ENCODE measurements around the gene PRKCH. TPM values are rescaled to one million over a fixed set of nuclear protein-coding genes. Genes with fewer than 3 reads are reported as not detected.
A peak's percentile ranks its signal among the peaks of the same experiment; 100 is the strongest.

Gene PRKCH
- total RNA-seq: 100 to 1,000 TPM; 304 to 312 TPM

- H3K4me3 Mint-ChIP-seq: peak within 1 kb of the TSS; percentile 97
- CTCF ChIA-PET: interaction anchor here (1.0 to 3.4 kb wide), 11 partner anchors 9 to 134 kb away, joined by 3 to 24 read pairs (median 5); partner anchors contain the start of gene TMEM30B
- H3K27ac Mint-ChIP-seq: peak within 1 kb of the TSS; percentile 91
- ATAC-seq (peak; percentile 78), DNase-seq (peak; percentile 94)
- H3K9me3 Mint-ChIP-seq (ENCODE audit: low read depth): no peaks in the 10 kb centered on the region
- peaks cover 39% of the 10 kb centered on the region for H3K36me3 Mint-ChIP-seq
- H3K27me3 Mint-ChIP-seq: no peaks in the 10 kb centered on the region
- peaks cover 26% of the 10 kb centered on the region for H3K4me1 Mint-ChIP-seq
Measured at GRCh38 chr14:61321385-61322010, at the start of gene PRKCH. TSS of gene PRKCH (plus strand) at chr14:61321579. CDS start at chr14:61322102, 523 bp downstream.

GRCh38 chr14:61277232-61277631, 44.1 kb upstream of the PRKCH start:
- CTCF ChIA-PET: no interaction called here
- H3K27me3 Mint-ChIP-seq: peaks cover 38% of the 10 kb centered on the region

GRCh38 chr14:61277784-61278183, 43.6 kb upstream of the PRKCH start:
- peaks cover 34% of the 10 kb centered on the region for H3K27me3 Mint-ChIP-seq
- ATAC-seq (no peak), DNase-seq (no peak)
- H3K27ac Mint-ChIP-seq: no peak overlapping the region
- H3K4me1 Mint-ChIP-seq: peaks cover 24% of the 10 kb centered on the region
- CTCF ChIA-PET: no interaction called here
- no peak overlapping the region for H3K4me3 Mint-ChIP-seq
- no peaks in the 10 kb centered on the region for H3K9me3 Mint-ChIP-seq (ENCODE audit: low read depth)
- H3K36me3 Mint-ChIP-seq: peaks cover under 1% of the 10 kb centered on the region

More at GRCh38 chr14:61277232-61277631, 44.1 kb upstream of the PRKCH start:
- Mint-ChIP-seq H3K36me3 (no peaks in the 10 kb centered on the region), H3K27ac (no peak overlapping the region), H3K9me3 (ENCODE audit: low read depth) (no peaks in the 10 kb centered on the region), H3K4me3 (no peak overlapping the region), H3K4me1 (peaks cover 20% of the 10 kb centered on the region)
- no peak for ATAC-seq
- no peak for DNase-seq

GRCh38 chr14:61279082-61279481, 42.3 kb upstream of the PRKCH start:
- ATAC-seq (no peak), DNase-seq (no peak)
- Mint-ChIP-seq H3K4me3 (no peak overlapping the region), H3K27me3 (peaks cover 29% of the 10 kb centered on the region), H3K9me3 (ENCODE audit: low read depth) (no peaks in the 10 kb centered on the region), H3K4me1 (peaks cover 35% of the 10 kb centered on the region), H3K36me3 (peaks cover 3% of the 10 kb centered on the region), H3K27ac (no peak overlapping the region)
- CTCF ChIA-PET: interaction anchor here (0.6 to 11.8 kb wide), 4 partner anchors 12 to 467 kb away, joined by 3 to 136 read pairs (median 4); no protein-coding TSS in a partner anchor

DNA sequence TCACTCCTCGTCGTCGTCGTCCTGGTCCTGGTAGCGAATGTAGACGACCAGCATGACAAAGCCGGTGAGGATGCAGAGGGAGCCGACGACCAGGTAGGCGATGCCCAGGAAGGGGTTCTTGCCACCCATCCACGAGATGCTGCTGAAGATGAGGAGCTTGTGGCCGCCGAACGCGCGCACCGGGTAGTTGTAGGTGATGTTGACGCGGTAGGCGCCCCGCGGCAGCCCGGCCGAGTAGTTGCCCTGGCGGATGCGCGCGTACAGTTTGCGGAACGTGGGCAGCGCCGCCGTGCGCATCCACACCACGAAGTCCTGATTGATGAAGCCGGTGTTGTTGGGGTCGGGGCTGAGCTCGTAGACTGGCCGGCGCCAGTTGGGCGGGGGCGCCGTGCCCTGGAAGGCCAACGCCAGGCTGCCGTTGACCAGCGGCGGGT, 41.3 kb upstream of the PRKCH start:
- DNase-seq: peak; percentile 53
- H3K36me3 Mint-ChIP-seq: peaks cover 3% of the 10 kb centered on the region
- ATAC-seq: peak; percentile 26
- H3K4me3 Mint-ChIP-seq: peak overlapping the region; percentile 87
- peaks cover 40% of the 10 kb centered on the region for H3K4me1 Mint-ChIP-seq
- H3K9me3 Mint-ChIP-seq (ENCODE audit: low read depth): no peaks in the 10 kb centered on the region
- CTCF ChIA-PET: interaction anchor here (0.8 to 11.8 kb wide), 18 partner anchors 9 to 557 kb away, joined by 3 to 136 read pairs (median 5); partner anchors contain the start of genes PRKCH and SNAPC1
- peaks cover 24% of the 10 kb centered on the region for H3K27me3 Mint-ChIP-seq
- peak overlapping the region; percentile 79 for H3K27ac Mint-ChIP-seq

GRCh38 chr14:61280526-61281185, 40.7 kb upstream of the PRKCH start:
- Mint-ChIP-seq H3K4me1 (peaks cover 45% of the 10 kb centered on the region), H3K4me3 (peak overlapping the region; percentile 87), H3K27me3 (peaks cover 24% of the 10 kb centered on the region), H3K36me3 (peaks cover 4% of the 10 kb centered on the region), H3K27ac (peak overlapping the region; percentile 79), H3K9me3 (ENCODE audit: low read depth) (no peaks in the 10 kb centered on the region)
- DNase-seq (peak; percentile 79), ATAC-seq (peak; percentile 89)
- CTCF ChIA-PET: interaction anchor here (0.6 to 11.8 kb wide), 21 partner anchors 8 to 557 kb away, joined by 3 to 136 read pairs (median 4); partner anchors contain the start of genes PRKCH and SNAPC1

DNA sequence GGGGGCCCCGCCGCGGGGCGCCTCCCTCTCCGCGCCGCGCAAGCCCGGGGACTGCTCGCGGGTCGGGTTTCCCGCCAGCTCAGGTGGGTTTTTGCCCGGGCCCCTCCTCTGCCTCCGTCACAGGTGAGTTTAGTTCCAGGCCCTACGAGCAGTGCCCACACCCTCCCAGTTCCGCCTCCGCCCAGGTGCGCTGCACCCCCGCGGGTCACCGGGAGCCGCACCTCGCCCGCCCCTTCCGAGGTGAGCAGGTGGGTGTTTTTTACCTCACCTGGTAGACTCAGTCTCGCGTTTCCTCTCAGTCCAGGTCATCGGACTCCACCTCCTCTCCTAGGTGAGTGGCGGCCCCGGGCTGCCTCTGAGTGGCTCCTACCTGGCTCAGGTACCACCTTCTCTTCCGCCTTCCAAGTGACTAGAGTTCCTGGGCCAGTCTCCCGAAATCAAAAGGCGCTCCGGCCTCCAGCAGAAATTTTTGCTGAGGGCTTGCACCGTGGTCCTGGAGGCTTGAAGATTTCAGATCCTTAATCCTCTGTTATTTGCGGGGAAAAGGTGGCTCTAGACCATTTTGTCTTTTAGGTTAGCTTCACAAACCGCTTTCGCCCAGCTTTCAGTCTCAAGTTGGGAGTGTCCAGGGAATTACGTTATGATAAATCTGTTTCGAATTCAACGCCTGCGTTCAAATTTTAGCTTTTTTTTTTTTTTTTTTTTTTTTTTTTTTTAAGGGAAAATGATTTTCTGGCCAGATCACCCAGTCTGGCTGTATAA, 40.0 kb upstream of the PRKCH start, which contains the start of gene TMEM30B:
Gene TMEM30B (minus strand): TSS at position 153 of the 762 bp plus-strand sequence. CDS start 191 bp downstream, outside the sequence.
- Mint-ChIP-seq H3K4me3 (peak within 1 kb of the TSS; percentile 87), H3K9me3 (ENCODE audit: low read depth) (no peaks in the 10 kb centered on the region), H3K27me3 (peaks cover 24% of the 10 kb centered on the region), H3K36me3 (peaks cover 4% of the 10 kb centered on the region), H3K4me1 (peaks cover 52% of the 10 kb centered on the region), H3K27ac (peak within 1 kb of the TSS; percentile 79)
- no peak for DNase-seq
- CTCF ChIA-PET: interaction anchor here (0.6 to 11.8 kb wide), 22 partner anchors 7 to 949 kb away, joined by 3 to 136 read pairs (median 4); partner anchors contain the start of gene PRKCH
- no peak for ATAC-seq

DNA sequence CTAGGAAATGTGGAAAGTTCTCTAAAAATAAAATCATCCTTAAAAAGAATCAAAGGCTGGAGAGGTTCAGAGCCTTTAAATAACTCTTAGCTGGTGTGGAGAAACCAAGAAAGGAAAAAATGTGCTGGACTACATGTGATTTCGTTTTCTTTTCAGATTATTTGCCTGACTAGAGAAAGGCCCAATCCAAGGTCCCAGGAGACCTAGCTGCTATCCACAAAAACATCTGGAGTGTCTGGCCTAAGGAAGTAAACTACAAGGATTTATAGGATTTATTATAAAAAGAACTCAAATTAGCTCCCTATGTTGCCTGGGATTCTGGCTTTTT, 39.5 kb upstream of the PRKCH start:
- peaks cover 4% of the 10 kb centered on the region for H3K36me3 Mint-ChIP-seq
- H3K27me3 Mint-ChIP-seq: peaks cover 24% of the 10 kb centered on the region
- CTCF ChIA-PET: interaction anchor here (0.6 to 11.8 kb wide), 4 partner anchors 10 to 950 kb away, joined by 3 to 136 read pairs (median 14); no protein-coding TSS in a partner anchor
- H3K27ac Mint-ChIP-seq: no peak overlapping the region
- no peak for ATAC-seq
- H3K9me3 Mint-ChIP-seq (ENCODE audit: low read depth): no peaks in the 10 kb centered on the region
- DNase-seq: no peak
- peaks cover 57% of the 10 kb centered on the region for H3K4me1 Mint-ChIP-seq
- peak overlapping the region; percentile 13 for H3K4me3 Mint-ChIP-seq

DNA sequence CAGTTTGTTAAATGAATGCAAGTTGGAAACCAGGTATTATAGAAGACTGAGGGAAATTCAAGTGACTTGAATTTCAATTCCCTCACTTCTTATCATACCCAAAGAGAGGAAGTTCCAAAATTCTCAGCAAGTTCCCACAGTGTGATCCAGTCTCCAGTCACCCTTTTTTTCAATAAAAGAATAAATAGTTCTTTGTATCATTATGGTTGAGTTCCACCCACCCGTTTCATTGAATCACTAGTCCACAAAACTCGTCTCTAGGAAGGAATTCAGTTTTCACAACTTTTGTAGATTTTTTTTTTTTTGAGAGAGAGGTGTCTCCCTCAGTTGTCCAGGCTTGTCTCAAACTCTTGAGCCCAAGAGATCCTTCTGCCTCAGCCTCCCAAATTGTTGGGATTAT, 38.6 kb upstream of the PRKCH start:
- no peak for ATAC-seq
- CTCF ChIA-PET: interaction anchor here (1.0 to 11.8 kb wide), 2 partner anchors 15 to 951 kb away, joined by 5 to 136 read pairs; no protein-coding TSS in a partner anchor
- H3K27me3 Mint-ChIP-seq: peaks cover 24% of the 10 kb centered on the region
- no peaks in the 10 kb centered on the region for H3K9me3 Mint-ChIP-seq (ENCODE audit: low read depth)
- H3K4me3 Mint-ChIP-seq: no peak overlapping the region
- H3K4me1 Mint-ChIP-seq: peaks cover 64% of the 10 kb centered on the region
- DNase-seq: no peak
- peaks cover 4% of the 10 kb centered on the region for H3K36me3 Mint-ChIP-seq
- no peak overlapping the region for H3K27ac Mint-ChIP-seq

DNA sequence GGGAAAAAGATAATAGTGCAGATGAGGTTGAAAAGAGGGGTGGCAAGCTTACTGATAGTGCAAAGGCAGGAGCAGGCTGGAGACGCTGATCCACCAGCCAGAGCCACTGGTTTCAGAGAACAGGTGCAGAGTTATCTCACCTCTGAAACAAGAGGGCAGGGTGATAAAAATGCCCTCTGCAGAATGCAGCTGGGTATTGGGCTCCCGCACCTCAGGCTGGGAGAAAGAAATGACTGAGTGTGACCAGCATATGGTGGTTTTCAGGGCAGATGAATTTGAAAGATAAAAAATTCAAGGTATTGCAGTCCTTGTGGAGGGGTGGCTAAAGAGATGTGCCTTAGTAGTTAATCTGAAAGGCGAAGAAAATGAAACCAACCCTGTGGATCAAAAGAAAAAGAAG, 37.4 kb upstream of the PRKCH start:
- CTCF ChIA-PET: interaction anchor here (0.6 to 11.8 kb wide), 5 partner anchors 9 to 644 kb away, joined by 3 to 136 read pairs (median 4); no protein-coding TSS in a partner anchor
- Mint-ChIP-seq H3K36me3 (peaks cover 4% of the 10 kb centered on the region), H3K4me3 (peak overlapping the region; percentile 51), H3K9me3 (ENCODE audit: low read depth) (no peaks in the 10 kb centered on the region), H3K27me3 (peaks cover 18% of the 10 kb centered on the region), H3K4me1 (peaks cover 72% of the 10 kb centered on the region), H3K27ac (peak overlapping the region; percentile 45)
- ATAC-seq: peak; percentile 25
- DNase-seq: peak; percentile 60

DNA sequence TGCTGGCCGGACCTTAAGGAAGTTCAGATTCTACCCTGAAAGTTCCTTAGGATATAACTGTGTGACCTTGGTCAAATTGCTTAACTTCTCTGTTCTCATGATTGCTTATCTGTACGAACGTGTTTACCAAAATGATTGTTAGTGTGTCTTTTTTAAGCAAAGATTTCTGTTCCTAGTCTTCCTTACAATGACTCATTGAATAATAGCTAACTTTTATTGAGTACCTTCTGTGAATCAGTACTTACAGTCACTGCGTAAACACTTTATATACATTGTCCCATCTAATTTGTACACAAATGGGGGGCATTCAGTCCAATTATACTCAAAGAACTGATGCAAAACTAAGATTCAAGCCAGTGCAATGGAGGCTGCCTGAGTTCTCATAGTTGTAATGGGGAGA, 36.0 kb upstream of the PRKCH start:
- Mint-ChIP-seq H3K9me3 (ENCODE audit: low read depth) (no peaks in the 10 kb centered on the region), H3K27ac (no peak overlapping the region), H3K4me1 (peaks cover 62% of the 10 kb centered on the region), H3K36me3 (peaks cover 4% of the 10 kb centered on the region), H3K27me3 (peaks cover 5% of the 10 kb centered on the region), H3K4me3 (no peak overlapping the region)
- CTCF ChIA-PET: interaction anchor here (0.8 to 11.8 kb wide), 12 partner anchors 12 to 660 kb away, joined by 3 to 136 read pairs (median 4); partner anchors contain the start of gene PRKCH
- ATAC-seq (no peak), DNase-seq (no peak)

DNA sequence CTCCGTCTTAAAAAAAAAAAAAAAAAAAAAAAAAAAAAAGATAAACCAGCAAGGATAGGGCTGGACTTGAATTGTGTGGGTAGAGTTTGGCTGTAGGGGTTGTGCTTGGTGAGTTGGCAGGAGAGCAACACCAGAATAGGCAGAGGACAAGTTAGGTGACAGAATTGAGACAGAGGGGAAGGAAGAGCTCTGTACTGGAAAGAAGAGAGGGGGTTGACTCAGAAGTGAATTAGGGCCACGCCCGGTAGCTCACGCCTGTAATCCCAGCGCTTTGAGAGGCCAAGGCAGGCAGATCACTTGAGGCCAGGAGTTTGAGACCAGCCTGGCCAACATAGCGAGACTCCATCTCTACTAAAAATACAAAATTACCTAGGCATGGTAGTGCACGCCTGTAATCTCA, 34.2 kb upstream of the PRKCH start:
- ATAC-seq (no peak), DNase-seq (no peak)
- Mint-ChIP-seq H3K36me3 (peaks cover 4% of the 10 kb centered on the region), H3K9me3 (ENCODE audit: low read depth) (no peaks in the 10 kb centered on the region), H3K27ac (no peak overlapping the region), H3K4me3 (no peak overlapping the region), H3K4me1 (peaks cover 57% of the 10 kb centered on the region), H3K27me3 (peaks cover 2% of the 10 kb centered on the region)
- CTCF ChIA-PET: interaction anchor here (0.7 to 11.8 kb wide), 5 partner anchors 11 to 363 kb away, joined by 3 to 136 read pairs (median 4); no protein-coding TSS in a partner anchor
